ENCODE data around the gene CISD3. TPM values are rescaled to one million over a fixed set of nuclear protein-coding genes. Genes with fewer than 3 reads are reported as not detected.

CISD3 gene
- total and polyA plus RNA-seq, 2 of the 8 experiments (the other 6 are each of a cell fraction or from before 2014, with no cell fraction given): 9.4 to 11.1 TPM

DNA sequence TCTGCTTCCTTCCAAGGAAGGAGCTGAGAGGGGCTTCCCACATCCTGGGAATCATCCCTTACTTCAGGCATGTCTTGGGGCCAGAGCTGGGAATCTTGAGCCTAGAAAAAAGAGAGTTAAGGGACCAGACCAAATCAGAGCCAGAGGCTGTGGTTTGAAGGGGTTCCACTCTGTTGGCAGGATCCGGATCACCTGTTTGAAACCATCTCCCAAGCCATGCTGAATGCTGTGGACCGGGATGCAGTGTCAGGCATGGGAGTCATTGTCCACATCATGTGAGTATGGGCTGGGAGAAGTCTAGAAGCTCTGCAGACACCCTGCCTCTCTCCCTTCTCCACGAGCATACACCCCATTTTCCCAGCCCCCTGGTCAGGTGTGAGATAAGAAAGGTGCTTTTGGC is 32.1 kb downstream of the CISD3 start:
- Histone ChIP-seq H2BK5ac (ENCODE audit: low read depth, low read length) (no peak overlapping the region), H3K4ac (replicated peaks; ENCODE audit: insufficient read length, low read depth, low read length) (no peak overlapping the region), H3K4me3 (ENCODE audit: extremely low read depth in 1 of 4, insufficient read depth in 2 of 4, low read depth in 3 of 4, low read length in 4 of 4) (no peak overlapping the region), H3K9me3 (ENCODE audit: insufficient read depth in 2 of 2, low read depth in 1 of 2, low read length in 1 of 2) (no peaks in the 10 kb centered on the region), H3K9ac (replicated peaks in 1 of 4; ENCODE audit: extremely low read depth in 1 of 4, low read depth in 3 of 4, low read length in 3 of 4) (no peak overlapping the region), H3K36me3 (ENCODE audit: control insufficient read depth in 2 of 4, insufficient read depth in 4 of 4, low read length in 3 of 4) (peaks cover 22 to 43% (median 40%) of the 10 kb centered on the region in 4 experiments), H3K18ac (ENCODE audit: extremely low read depth, low read length) (no peak overlapping the region), H4K5ac (ENCODE audit: insufficient read length, low read depth, low read length) (no peak overlapping the region), H3K4me1 (replicated peaks in 1 of 4; ENCODE audit: control insufficient read depth in 3 of 4, insufficient read depth in 4 of 4, low read length in 3 of 4) (no peaks in the 10 kb centered on the region), H3K14ac (ENCODE audit: insufficient read length) (no peak overlapping the region), H2AFZ (ENCODE audit: low read length) (no peak overlapping the region), H3K56ac (replicated peaks; ENCODE audit: insufficient read length, low read depth, low read length) (no peak overlapping the region), H4K91ac (replicated peaks; ENCODE audit: insufficient read length, low read length) (no peak overlapping the region), H2BK20ac (ENCODE audit: low read length) (no peak overlapping the region), H3K79me1 (ENCODE audit: low read depth, low read length) (no peaks in the 10 kb centered on the region), H4K8ac (ENCODE audit: extremely low read depth, insufficient read depth, low read length) (no peak overlapping the region), H2AK5ac (ENCODE audit: low read depth, low read length) (no peak overlapping the region), H3K23me2 (ENCODE audit: low read depth, low read length) (no peaks in the 10 kb centered on the region), H2BK12ac (ENCODE audit: low read depth, low read length) (no peak overlapping the region), H3K23ac (ENCODE audit: insufficient read length) (no peak overlapping the region), H2BK120ac (replicated peaks; ENCODE audit: low read depth, low read length) (no peak overlapping the region), H4K20me1 (replicated peaks in 1 of 2; ENCODE audit: control insufficient read depth in 1 of 2, insufficient read depth in 2 of 2, low read length in 2 of 2) (peaks cover 0 to 4% of the 10 kb centered on the region in 2 experiments), H2BK15ac (ENCODE audit: low read length) (no peak overlapping the region), H3K27ac (ENCODE audit: low read depth, low read length) (no peak overlapping the region), H3K27me3 (replicated peaks in 1 of 4; ENCODE audit: control insufficient read depth in 3 of 4, extremely low read depth in 1 of 4, insufficient read depth in 3 of 4, low read length in 3 of 4) (no peaks in the 10 kb centered on the region), H3K4me2 (ENCODE audit: insufficient read depth in 1 of 2, low read depth in 2 of 2, low read length in 2 of 2) (no peak overlapping the region), H3K79me2 (ENCODE audit: control insufficient read depth in 1 of 2, insufficient read depth in 2 of 2, low read length in 2 of 2) (no peaks in the 10 kb centered on the region)
- FAIRE-seq (no peak), DNase-seq (ENCODE audit: low read depth in 1 of 2, low spot score in 2 of 2) (no peak)
- TF ChIP-seq, protein P1, sequence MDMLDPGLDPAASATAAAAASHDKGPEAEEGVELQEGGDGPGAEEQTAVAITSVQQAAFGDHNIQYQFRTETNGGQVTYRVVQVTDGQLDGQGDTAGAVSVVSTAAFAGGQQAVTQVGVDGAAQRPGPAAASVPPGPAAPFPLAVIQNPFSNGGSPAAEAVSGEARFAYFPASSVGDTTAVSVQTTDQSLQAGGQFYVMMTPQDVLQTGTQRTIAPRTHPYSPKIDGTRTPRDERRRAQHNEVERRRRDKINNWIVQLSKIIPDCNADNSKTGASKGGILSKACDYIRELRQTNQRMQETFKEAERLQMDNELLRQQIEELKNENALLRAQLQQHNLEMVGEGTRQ (IDR thresholded peaks at IDR 0.05; ENCODE audit: low read length): no peak
- 89% methylated on average over 3 of the region's 3 CpGs; no CpG with 5 or more reads in 1 of the 2 experiments for WGBS, 2 experiments (ENCODE audit: extremely low coverage in 1 of 2, insufficient coverage in 1 of 2, insufficient read length in 1 of 2, insufficient replicate concordance in 2 of 2, low coverage in 1 of 2, low lambda C conversion rate in 2 of 2, missing lambda C conversion rate in 1 of 2)
- POLR2A ChIA-PET (ENCODE audit: partially characterized antibody): interaction anchor here (0.7 to 2.9 kb wide), 8 partner anchors 10 to 92 kb away, joined by 3 to 8 read pairs (median 4); partner anchors contain the start of genes PSMB3 and RPL23
- CTCF ChIA-PET (ENCODE audit: partially characterized antibody): interaction anchor here (0.6 to 2.4 kb wide), 23 partner anchors 9 to 437 kb away, joined by 3 to 11 read pairs (median 3); partner anchors contain the start of gene PSMB3

Data from H1 (cell line).